NCI-H1694 (cell line): ENCODE results near the gene GPC4.

Experiments
- DNase-seq: peaks from one replicate; lab custom pipeline; 2025; lab: John Stamatoyannopoulos, UW

Gene GPC4

GRCh38 chrX:133410550-133410949 lies 4.7 kb downstream of the GPC4 start:
- DNase-seq, result no peak

- DNase-seq, result no peak
Measured at GRCh38 chrX:133405498-133406185, 9.6 kb downstream of the GPC4 start.

DNA sequence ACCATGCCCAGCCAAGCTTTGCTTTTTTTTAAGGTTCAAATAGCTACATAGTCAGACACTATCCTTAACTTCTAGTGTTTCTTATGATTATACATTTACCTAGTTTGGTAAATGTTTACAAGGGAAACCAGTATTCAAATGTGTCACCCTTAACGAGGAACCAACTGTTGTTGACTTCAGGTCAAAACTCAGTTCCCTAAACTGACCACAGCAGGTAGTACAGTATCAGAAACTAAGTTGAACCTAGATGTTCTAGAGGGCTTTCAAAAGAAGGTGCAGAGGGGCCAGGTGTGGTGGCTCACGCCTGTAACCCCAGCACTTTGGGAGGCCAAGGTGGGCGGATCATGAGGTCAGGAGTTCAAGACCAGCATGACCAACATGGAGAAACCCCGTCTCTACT lies 11.3 kb downstream of the GPC4 start:
- no peak for DNase-seq

DNA sequence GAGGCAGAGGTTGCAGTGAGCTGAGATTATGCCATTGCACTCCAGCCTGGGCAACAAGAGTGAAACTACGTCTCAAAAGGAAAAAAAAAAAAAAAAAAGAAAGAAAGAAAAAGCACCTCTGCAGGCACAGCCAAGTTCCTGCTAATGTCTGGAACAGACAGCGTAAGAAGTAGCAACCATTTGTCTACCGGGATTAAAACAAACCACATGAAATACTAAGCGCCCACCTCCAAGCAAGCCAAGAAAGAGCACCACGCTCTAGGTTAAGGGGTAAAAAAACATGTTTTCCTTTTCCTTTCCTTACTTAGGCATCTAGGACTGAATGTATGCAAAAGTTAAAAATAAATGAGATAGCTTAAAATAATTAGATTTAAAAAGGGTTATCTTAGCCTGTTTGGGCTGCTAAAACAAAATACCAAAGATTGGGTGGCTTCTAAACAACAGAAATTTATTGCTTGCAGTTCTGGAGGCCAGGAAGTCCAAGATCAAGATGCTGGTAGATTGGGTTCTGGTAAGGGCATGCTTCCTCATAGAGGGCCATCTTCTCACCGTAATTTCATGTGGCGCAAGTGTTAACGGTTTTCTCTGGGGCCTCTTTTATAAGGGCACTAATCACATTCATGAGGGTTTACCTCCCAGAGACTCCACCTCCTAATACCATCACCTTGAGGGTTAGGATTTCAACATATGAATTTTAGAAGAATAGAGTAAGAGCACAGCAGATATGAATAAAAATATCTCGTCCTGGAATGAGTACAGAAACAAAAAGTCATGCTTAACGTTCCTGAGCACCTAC lies 12.3 kb downstream of the GPC4 start:
- DNase-seq, result no peak

DNA sequence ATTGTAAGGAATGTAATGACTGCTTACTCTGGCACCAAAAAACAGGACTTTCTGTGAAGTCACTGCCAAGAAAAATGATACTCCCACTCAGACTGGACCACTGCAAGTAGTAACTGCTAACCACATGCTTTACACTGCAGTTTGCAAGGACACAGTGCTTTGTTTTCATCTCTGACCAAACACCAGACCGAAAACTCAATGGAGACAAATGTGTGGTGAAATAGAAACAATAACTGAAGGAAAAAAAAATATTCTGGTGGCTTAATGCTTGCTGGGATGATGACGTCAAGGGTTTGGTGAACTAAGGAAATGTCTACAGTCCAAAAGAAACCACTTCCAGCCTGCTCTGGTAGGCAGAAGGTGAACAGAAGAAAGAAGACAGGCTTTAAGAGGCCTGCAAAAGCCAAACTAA lies 13.2 kb downstream of the GPC4 start:
- DNase-seq, result no peak

- DNase-seq, result no peak
Measured at GRCh38 chrX:133401536-133401935, 13.8 kb downstream of the GPC4 start.

DNA sequence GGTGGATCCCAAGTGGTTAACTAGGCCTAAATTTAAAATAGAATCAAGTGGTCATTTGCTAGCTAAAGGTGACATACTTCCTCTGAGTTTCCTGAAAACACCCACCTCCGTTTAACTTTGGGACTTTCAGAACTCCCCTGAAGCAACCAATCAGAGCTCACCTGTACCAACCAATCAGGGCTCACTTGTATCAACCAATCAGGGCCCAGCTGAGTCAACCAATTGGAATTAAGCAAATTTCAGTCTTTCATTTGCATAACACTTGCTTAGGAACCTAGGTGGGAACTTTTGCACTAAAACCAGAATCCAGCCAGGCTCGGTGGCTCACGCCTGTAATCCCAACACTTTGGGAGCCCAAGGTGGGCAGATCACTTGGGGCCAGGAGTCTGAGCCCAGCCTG lies 15.9 kb downstream of the GPC4 start:
- DNase-seq, result no peak

- no peak for DNase-seq
Measured at GRCh38 chrX:133394765-133395164, 20.5 kb downstream of the GPC4 start.

GRCh38 chrX:133392671-133393070 lies 22.6 kb downstream of the GPC4 start:
- DNase-seq, result no peak

DNA sequence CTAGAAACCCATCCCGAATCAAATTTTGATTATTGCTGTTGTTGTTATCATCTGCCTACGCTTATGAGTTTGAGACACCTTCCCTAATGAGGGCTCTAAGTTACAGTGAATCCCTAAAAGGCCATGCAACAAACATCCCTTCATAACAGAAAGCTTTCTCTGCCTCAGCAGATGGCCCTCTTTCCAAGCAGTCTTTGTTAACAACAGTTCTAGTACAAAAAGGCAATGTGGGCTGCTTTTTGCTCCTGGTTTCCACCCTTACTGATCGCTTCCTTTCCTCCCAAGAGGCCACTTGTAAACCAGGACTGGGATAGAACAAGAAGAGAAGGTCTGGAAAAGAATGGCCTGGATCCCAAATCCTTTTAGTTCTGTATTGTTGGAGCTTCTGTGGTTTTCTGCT lies 24.2 kb downstream of the GPC4 start:
- DNase-seq, result peak; percentile 5

DNA sequence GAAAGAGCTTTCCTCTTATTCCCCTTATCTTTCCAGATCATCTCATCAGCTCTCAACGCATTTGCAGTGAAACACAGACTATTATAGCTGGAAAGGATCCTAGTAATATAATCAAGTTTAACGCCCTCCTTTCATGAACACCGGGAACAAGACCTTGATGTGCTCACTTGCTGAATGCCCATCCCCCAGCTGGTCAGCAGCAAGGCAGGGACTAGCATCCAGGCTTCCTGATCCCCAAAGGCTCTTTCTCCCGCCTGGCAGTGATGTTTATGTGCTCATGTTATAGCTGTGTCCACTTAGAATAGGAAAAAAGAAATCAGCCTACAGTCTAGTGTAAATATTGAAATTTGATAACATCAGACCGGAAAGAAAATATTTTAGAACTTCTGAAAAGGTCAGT lies 24.6 kb downstream of the GPC4 start:
- no peak for DNase-seq

- no peak for DNase-seq
Measured at GRCh38 chrX:133389975-133390374, 25.3 kb downstream of the GPC4 start.

DNA sequence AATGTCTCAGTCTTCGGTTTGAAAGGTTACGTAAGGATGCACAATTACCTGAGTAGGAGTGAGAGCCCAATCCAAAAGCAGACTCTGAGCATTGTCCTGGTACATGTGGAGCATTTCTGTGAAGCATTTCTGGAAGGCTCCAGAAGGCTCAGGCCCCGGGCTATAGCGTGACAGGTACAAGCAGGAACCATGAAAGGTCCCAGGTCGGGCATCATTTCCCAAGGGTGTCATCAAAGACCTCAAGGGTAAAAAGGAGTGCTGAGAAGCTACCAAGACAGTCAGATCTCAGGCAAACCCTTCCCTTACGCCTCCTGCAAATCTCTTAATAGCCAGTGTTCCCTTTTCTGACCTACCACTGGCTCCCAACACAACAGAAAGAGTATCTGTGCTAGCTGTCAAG lies 30.8 kb downstream of the GPC4 start:
- DNase-seq, result no peak

DNA sequence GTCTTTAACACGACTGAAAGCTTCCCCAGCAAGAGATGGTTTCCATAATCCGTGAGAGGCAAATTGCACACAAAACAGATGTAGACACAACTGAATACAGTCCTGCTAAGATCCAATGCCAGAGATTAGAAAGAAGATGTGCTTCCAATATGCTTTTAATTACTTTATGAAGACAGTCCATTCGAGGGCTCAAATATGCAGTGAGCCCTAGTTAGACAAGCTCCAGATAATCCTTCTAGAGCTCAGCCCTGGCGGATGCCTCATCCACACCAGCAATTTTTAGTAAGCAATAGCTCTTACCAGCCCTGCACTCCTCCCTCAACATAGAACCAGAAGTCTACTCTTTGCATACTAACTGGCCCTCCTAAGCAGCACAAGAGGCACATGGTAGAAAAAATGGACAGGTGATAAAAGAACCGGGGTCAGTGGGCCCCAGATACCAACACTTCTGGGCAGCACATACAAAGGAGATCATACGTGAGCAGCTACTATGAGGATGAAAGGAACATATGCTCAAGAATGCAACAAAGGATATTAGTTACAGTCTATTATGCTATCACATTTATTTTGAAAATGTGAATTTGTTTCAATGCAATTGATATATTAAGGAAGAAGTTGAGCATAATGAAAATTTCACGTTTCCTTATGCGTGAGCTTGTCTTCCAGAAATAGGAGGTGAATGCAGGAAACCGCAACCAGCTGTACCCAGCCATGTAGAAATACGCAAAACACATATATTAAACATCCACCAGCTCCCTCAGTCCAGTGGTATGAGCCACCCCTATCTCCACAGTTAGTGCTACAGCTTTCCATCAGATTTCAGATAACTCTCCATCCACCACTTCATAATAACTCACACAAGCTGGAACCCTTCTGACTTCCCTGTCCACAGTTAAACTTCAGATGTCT lies 34.3 kb downstream of the GPC4 start:
- DNase-seq, result no peak

- DNase-seq, result no peak
Measured at GRCh38 chrX:133376422-133376821, 38.9 kb downstream of the GPC4 start.

- DNase-seq, result no peak
Measured at GRCh38 chrX:133375615-133376340, 39.5 kb downstream of the GPC4 start.

DNA sequence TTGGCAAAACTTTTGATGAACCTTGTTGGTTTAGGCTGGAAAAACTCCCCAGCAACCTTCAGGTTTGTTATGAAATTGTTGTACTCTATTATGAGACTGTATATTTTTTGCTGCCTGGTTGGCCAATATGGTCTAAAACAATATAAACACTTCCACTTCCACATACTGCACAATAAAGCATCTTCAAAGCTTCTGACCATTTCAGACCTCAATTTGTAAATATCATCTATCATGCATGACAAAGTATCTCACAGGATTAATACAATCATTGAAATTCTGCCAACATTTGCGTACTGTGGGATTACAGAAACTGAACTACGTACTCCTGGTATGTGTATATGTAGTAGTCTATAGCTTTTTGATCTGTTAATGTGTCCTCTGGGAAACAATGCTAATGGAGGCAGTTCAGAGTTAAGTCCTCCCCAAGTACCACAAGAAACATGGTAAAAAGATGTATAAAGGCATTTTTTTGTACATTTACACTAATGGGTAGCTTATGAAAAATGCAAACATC lies 40.4 kb downstream of the GPC4 start:
- no peak for DNase-seq

DNA sequence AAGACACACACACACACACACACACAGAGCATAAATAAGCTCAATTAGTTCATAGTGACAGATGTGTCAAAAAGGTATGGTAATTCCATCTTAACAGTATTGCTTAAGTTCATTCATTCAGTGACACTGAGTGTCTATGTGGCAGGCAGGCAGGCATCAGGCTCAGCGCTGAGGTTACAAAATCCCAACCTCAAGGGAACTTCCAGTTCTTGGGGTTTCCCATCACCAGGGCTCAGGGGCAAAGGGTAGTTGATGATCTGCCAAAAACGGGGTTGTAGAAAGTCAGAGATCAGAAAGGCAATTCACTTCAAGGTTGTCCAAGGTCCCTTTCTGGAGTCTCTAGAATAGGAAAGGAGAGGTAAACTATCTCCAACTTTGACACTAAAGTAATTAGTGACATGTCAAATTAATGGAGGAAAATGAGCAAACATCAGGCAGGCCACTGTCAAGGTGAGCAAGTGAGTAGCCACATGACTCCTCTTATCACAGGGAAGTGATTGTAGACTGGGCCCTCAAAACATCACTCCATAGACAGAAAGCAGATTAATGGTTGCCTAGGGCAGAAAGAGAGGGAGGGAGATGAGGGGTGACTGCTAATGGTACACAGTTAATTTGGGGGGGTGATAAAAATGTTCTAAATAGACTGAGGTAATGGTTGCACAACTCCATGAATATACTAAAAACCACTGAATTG lies 41.8 kb downstream of the GPC4 start:
- DNase-seq, result no peak

GRCh38 chrX:133370696-133371275 lies 44.5 kb downstream of the GPC4 start:
- DNase-seq, result no peak

- no peak for DNase-seq
Measured at GRCh38 chrX:133369065-133369464, 46.2 kb downstream of the GPC4 start.

- DNase-seq, result no peak
Measured at GRCh38 chrX:133366735-133367134, 48.6 kb downstream of the GPC4 start.
